ENCODE measurements around the gene CGB7.
"Not testable (repeated sequence)": the region's sequence is repeated elsewhere in the genome, so short reads cannot be mapped to it uniquely, and the experiment has no call there.

GRCh38 chr19:49043548-49043947 lies 14.0 kb downstream of the CGB7 start, which contains the start of gene CGB5:
- TF ChIP-seq GATA2, GATA3 (IDR thresholded peaks at IDR 0.05; ENCODE audit: low read depth, low read length): not testable (repeated sequence)

All from SH-SY5Y (cell line).